ENCODE measurements around the gene GPR146.

GPR146 gene

GRCh38 chr7:1012004-1012715 is 32.2 kb upstream of the GPR146 start:
- no peak for DNase-seq

DNA sequence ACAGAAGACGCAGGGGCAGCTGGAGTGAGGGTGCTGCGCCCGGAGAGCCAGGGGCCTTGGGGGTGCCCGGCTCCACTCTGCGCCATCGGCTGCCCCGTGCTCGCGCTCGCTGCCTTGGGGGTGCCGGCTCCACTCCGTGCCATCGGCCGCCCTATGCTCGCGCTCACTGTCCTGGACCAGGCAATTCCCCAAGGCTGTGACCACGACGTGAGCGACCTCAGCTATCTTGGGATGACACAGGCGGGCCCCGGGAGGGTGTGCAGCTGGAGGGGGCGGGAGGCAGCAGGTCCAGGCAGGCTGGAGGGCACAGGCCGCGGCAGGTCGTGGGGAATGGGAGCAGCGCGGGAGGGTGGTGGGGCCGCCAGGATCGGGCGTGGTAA is 31.6 kb upstream of the GPR146 start:
- DNase-seq, result no peak

DNA sequence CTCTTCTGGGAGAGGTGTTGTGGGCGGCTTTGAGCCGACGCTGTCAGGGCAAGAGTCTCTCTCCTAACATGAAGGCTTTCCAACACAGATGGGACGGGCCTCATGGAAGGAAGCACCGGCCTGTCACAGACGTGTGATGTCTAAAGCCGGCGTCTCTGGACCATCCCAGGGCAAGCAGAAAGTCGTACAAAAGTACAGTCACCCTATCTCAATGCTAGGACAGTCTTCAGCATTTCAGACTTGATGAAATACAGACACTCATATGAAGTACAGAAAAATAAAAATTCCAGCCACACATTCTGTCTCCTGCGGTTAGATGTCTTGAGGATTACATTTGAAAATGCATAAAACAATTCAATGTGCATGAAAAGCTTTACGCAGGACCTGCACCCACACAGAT is 30.8 kb upstream of the GPR146 start:
- no peak for DNase-seq

DNA sequence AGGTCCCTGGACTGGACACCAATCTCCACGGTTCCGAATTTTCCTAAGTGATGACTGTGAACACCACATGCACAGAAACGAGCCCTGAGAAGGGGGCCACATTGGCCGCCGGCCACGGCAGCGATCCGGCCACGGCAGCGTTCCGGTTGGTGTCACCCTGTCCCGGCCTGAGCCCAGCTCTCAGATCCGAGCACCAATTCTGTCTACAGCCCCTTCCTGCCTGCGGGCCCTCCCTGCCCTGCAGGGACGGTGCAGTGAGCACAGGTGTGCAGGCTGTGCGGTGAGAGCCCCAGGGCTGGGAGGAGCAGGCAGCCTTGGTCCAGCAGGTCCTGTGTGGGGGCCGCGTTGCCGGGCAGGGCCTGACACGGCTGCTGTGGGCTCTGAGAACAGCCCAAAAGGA is 29.7 kb upstream of the GPR146 start:
- no peak for DNase-seq

DNA sequence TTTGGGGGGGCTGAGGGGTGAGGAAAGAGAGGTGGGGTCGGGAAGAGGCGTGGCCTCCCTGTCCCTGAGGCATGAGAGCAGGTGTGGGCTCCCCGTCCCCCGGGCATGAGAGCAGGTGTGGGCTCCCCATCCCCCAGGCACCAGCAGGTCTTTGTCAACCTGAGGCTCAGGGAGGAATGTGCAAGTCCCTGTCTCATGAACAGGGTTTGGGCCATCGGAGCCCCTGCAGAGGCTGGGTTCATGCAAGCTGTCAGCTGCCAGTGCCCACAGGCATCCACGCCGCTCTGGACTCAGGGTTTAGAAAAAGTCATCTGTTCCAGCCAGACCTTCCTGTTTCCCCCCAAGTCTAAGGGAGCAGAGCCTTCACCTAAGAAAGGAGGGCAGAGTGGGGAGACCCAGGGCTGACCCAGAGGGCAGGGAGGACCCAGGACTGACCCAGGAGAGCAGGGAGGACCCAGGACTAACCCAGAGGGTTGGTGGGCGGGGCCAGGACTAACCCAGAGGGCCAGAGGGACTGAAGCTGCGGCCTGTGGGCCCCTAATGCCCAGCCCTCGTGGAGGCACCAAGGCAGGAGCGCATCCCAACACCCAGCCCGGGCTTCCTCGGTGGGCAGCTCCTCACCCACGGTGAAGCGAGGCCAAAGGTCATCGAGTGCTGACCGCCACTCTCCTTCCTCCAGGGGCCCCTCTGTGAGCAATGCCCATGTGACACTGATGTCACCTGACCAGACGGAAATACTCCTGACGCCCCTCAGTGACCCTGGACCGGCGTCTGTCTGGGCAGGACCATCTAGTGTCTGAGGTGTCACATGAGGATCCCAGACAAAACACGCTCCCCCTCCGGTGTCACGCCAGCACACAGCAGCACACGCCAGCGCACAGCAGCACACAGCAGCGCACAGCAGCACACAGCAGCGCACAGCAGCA is 28.9 kb upstream of the GPR146 start:
- no peak for DNase-seq

DNA sequence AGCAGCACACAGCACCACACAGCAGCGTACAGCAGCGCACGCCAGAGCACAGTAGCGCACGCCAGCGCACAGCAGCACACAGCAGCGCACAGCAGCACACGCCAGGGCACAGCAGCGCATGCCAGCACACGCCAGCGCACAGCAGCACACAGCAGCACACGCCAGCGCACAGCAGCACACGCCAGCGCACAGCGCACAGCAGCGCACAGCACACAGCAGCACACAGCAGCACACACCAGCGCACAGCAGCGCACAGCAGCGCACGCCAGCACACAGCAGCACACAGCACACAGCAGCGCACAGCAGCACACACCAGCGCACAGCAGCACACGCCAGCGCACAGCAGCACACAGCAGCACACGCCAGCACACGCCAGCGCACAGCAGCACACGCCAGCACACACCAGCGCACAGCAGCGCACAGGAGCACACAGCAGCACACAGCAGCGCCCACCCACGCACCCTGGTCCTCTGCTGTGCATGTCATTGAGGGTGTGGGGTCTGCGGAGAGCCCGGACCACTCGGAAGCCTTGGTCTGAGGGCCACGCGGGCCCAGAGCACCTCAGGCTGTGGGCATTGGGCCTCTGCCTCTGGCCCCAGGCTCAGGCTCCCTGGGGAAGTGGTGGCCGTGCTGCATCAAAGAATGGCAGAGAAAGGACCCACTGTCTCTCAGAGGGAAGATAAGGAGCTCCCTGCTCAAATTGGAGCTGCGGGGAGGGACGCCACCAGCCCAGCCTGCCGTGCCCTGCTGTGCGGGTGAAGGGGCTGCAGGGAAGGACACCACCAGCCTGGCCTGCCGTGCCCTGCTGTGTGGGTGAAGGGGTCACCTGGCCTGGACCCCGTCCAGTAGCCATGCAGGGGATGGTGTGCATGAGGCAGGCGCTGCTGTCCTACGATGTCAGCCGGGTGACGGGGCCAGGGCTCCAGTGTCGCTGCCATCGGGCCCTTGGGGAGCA is 27.5 kb upstream of the GPR146 start:
- no peak for DNase-seq

GRCh38 chr7:1017586-1018333 is 26.6 kb upstream of the GPR146 start:
- DNase-seq, result no peak

GRCh38 chr7:1018334-1018695 is 26.0 kb upstream of the GPR146 start:
- DNase-seq, result no peak

DNA sequence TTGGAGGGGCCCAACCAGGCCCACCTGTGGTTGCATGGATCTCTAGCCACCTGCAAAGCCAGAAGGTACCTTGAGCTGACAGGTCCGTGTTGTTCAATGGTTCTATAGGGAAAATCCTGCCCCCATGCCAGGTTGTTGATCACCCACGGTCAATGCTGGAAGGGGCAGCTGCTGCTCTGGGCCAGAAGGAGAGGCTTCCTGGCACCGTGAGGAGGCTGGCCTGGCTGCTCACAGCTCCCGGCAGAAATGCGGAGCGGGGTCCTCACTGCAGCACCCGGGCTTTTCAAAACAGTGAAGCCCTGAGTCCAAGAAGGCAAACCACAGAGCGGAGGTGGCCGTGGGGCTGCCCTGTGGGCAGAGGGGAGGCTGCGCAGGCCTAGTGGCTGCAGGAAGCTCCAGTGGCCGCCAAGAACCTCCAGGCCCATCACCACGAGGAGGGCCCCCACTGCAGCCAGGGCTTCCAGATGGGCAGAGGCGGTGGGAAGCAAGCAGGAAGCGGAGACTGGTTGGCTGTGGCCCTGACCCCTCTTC is 25.0 kb upstream of the GPR146 start:
- DNase-seq, result no peak

GRCh38 chr7:1019789-1020610 is 24.3 kb upstream of the GPR146 start:
- DNase-seq, result no peak

DNA sequence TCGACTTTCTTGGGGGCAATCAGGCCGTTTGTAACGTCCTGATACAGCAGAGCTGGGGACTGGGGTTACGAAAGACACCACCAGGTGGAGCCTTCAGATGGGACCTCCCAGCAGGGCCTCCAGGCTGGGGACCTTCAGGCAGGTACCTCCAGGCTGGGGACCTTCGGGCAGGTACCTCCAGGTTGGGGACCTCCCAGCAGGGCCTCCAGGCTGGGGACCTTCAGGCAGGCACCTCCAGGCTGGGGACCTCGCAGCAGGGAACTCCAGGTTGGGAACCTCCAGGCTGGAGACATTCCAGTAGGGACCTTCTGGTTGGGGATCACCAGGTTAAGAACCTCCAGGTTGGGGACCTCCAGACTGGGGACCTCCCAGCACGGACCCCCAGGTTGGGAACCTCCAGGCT is 23.5 kb upstream of the GPR146 start:
- DNase-seq, result no peak

DNA sequence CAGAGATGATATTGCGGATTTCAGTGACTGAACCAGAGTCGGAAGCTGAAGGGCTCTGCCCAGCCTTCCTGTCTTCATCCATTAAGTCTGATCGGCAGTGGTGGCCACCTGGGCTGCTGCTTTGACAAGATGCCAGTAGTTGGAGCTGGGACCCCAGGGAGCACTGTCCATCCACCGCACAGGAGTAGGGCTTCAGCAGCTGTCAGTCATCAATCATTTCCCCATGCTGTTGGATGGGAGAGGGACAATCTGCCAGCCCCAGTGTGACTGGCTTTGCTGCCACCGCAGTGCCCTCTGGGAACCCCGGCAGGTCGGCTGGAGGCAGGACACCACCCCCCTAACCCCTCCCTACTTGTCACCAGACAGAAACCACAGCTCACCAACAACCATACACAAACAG is 23.0 kb upstream of the GPR146 start:
- no peak for DNase-seq

- DNase-seq, result no peak
Measured at GRCh38 chr7:1021931-1022330, 22.4 kb upstream of the GPR146 start.

- no peak for DNase-seq
Measured at GRCh38 chr7:1022356-1022755, 22.0 kb upstream of the GPR146 start.

DNA sequence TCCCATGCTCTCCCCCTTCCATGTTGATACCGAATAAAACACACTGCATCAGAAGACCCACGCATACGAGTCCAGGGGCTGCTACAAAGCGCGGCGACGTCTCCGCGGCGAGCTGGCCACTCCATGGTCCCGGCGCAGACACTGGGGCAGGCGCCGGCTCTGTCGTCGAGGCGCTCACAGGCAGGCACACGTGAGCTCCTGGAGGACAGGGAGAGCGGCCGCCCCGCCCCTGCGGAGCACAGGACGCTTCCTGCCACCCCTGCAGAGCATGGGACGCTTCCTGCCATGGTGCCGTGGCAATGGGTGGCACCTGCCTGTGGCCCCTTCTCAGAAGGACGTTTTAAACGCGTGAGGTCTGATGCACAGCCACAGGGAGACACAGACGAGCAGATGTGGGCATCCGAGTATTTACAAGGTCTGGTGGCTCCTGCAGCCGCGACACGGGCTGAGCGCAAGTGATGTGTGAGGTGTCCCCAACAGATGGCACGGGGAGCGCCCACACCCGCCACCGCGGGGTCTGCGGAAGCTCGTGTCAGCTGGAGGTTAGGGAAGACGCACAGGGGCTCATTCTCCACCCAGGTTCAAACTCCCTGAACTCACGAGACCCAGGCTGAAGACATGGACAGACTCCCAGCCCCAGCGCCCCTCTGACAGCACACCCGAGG is 21.4 kb upstream of the GPR146 start:
- no peak for DNase-seq

DNA sequence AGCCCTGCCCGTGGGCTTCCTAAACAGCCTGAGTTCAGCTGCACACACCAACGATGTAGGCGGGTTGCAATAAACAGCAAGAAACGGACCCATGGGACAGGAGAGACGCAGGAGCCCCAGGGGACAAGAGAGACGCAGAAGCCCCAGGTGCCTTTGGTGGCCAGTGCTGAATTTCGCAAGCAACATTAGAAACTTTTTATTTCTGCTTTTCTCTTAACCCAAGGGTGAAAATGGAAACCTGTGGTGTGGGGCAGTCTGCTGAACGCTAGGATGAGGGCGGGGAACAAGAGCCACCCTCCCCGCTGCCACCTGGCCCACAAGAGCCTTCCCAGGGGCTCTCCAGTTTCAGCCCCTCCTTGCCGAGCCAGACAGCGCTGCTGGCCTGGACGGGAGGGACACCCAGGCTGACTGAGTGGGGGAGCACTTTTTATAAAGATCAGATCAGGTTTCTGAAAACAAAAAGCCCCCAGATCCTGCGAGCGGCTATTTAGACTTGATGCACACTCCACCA is 20.0 kb upstream of the GPR146 start:
- DNase-seq, result no peak

DNA sequence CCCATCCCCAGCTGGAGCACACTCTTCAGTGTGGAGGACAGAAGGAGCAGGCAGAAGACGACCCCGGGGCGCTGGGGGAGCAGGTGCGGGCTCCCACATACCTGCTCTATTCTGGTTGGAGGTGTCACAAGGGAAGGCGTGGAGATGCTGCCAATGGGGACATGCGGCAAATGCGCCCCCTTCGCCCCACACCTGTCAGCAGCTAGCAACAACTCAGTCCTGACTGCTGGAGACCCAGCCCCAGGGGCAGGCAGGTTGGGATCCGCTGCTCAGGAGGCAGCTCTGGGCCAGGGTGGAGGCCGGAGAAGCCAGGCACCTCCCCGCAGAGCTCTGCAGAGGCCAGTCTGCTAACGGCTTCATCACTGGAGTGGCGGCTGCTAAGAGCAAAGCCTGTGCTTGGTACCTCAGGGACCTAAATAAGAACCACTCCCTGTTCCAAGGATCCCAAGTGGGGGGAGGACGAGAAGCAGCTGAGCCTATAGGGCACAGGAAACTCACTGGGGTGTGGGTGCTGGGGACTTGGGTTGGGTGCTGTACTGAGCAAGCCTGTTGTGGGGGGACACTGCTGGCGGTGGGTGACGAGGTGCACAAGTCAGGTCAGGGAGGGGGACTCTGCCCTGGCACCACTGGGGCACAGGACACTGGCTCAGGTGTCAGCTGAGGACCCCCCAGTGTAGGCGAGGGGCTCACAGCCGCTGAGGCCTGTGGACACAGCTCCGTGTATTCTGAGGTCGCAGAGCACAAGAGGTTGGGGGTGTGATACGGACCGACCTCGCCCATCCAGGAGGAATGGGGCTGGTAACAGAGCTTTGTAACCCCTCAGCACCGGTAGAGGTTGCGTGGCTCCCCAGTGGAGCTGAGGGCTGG is 19.2 kb upstream of the GPR146 start:
- DNase-seq, result no peak

DNA sequence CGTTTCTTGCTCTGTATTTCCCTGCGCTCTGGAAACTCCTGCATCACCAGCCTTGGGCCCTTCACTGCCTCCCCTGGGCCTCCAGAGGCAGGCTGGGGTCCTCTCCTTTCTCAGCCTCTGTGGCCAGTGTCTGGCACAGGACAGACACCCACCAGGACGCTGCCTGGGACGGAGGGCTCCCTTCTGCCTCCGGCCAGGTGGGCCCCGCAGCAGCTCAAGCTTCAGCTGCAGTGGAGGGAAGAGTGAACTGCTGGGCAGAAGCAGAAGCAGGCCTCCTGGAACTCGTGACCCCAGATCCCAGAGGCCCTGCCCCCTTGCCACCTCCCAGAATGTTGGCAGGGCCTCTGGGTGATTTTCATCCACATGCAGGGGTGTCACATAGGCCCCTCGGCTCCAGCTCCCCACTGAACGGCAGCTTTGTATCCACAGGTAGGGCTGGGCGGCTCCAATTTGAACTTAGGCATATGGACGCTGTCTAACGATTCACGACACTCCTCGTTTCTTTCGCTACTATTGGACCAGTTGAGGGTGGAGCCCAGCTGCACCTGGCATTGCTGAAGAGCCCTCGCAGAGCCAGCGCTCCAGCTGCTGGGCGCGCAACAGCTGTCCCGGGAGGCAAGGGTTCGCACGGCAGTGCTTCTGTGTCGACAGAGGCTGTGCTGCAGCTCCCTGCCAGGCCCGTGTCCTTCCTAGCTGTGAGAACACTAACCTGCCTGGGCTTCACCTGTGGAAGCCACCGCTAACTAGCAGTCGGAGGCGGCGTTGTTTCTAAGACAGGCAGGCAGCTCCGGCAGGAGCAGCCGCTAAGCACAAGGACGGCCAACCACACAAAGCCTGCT is 18.4 kb upstream of the GPR146 start:
- no peak for DNase-seq
